ENCODE measurements around the gene FAM171A2.

Gene FAM171A2

DNA sequence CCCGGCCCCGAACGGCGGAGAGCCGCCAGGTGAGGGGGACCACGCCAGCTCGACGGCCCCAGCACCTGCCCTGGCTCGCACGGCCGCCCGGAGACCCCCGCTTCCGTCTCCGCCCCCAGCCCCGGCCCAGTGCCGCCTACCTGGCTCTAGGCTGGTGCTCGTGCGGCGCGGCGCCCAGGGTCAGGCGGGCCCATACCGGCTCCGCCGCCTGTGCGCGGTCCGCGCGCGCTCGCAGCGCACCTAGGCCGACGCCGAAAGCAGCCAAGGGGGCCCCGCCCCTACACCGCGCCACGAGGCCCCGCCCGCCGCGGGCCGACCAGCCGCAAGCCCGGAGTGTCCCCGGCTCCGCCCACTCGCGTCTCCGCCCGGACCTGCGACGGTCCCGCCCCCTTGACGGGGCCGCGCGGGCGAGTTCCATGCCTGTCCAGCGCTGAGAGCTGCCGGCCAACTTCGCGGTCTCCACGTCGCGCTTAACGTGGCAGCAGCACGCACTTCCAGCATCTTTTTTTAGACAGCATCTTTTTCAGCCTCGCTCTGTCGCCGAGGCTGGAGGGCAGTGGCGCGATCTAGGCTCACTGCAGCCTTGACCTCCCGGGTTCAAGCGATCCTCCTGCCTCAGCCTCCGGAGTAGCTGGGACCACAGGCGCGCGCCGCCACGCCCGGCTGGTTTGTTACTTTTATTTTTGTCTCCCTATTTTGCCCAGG is 38.9 kb downstream of the FAM171A2 start, which contains the start of gene SLC25A39:
TSS of gene SLC25A39 (minus strand) at position 253 of the 705 bp plus-strand sequence. CDS start 1,261 bp downstream, outside the sequence.
- peak; percentile 80 for TF ChIP-seq ZFX (IDR thresholded peaks at IDR 0.05)
- TF ChIP-seq, protein P1, sequence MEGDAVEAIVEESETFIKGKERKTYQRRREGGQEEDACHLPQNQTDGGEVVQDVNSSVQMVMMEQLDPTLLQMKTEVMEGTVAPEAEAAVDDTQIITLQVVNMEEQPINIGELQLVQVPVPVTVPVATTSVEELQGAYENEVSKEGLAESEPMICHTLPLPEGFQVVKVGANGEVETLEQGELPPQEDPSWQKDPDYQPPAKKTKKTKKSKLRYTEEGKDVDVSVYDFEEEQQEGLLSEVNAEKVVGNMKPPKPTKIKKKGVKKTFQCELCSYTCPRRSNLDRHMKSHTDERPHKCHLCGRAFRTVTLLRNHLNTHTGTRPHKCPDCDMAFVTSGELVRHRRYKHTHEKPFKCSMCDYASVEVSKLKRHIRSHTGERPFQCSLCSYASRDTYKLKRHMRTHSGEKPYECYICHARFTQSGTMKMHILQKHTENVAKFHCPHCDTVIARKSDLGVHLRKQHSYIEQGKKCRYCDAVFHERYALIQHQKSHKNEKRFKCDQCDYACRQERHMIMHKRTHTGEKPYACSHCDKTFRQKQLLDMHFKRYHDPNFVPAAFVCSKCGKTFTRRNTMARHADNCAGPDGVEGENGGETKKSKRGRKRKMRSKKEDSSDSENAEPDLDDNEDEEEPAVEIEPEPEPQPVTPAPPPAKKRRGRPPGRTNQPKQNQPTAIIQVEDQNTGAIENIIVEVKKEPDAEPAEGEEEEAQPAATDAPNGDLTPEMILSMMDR (conservative IDR thresholded peaks at IDR 0.05) = no peak
- H3K27ac ChIP-seq = peak within 1 kb of the TSS; percentile 97

DNA sequence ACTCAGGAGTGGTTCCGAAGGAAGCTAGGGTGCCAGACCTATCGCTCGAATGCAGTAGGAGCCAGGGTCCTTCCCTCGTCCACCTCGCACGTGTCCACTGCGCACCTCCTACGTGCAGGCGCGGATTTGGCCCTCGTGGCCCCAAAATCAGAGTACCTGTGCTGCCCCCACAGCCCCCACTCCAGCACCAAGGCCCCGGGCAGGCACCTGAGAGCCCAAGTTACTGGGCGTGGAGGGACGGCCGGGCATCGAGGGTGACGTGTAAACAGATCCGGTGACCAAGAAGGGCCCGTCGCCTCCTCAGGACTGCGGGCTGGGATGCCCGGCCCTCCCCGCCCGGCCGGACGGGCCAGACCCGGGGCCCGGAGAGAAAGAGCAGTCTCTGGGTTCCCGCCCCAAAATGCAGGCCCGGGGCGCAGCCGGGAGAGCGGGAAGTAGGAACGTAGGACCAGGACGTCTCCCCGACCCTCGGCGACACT is 39.5 kb downstream of the FAM171A2 start:
- peak overlapping the region; percentile 97 for H3K27ac ChIP-seq
- TF ChIP-seq, protein P1 (conservative IDR thresholded peaks at IDR 0.05) = no peak
- no peak for TF ChIP-seq ZFX (IDR thresholded peaks at IDR 0.05)

DNA sequence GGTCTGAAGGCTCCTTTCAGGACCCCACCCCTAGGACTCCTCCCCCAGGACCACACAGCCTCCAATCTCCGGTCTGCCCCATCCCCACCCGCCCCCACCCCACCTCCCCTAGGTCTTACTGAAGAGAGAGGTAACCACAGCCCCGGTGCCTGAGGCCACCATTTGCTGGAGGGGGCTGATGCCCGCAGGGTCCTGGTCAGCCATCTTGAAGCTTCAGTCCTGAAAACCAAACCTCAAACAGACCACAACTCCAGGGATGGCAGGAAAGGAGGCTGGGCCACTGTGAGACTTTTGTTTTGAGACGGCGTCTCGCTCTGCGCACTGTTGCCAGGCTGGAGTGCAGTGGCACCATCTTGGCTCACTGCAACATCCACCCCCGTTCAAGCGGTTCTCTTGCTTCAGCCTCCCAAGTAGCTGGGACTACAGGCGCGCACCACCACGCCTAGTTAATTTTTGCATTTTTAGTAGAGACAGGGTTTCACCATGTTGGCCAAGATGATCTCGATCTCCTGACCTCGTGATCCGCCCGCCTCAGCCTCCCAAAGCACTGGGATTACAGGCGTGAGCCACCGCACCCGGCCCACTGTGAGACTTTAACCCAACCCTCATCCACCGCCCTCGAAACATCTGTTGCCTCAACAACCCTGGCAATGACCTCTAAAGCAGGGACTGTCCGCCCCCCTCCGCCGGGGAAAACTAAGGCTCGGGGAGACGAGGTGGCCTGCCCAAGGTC is 40.1 kb downstream of the FAM171A2 start:
- no peak for TF ChIP-seq ZFX (IDR thresholded peaks at IDR 0.05)
- TF ChIP-seq, protein P1 (conservative IDR thresholded peaks at IDR 0.05) = no peak
- peak overlapping the region; percentile 97 for H3K27ac ChIP-seq

DNA sequence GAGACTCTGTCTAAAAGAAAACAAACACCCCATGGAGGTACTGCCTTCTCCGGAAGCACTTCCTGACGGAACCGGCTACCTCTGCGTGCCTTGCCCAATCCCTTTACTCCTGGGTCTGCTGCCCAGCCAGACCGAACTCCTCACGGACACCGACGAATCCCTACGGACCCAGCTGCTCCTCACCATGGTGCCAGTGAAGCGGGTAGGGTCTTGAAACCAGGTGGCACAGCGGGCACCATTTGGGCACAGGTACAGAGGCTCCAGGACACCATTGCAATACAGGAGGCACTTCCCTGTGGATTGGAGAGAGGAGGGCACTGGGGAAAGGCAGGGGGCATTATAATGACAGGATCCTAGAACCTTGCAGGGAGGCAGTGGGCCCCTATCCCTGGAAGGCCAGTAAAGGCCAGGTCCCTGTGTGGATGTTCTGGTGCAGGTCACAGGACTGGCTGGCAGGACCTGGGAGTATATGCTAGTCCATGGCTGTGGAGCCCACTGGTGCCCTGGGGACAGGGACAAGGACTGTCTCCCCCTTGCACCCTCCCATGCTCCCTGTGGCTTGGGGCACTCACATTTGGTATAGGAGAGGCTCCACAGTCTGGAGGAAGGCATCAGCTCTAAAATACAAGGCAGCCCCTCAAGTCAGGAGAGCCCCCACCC is 41.3 kb downstream of the FAM171A2 start:
- TF ChIP-seq, protein P1 (conservative IDR thresholded peaks at IDR 0.05) = no peak
- TF ChIP-seq ZFX (IDR thresholded peaks at IDR 0.05) = no peak
- no peak overlapping the region; the same call in 1 of the 2 replicates for H3K27ac ChIP-seq

DNA sequence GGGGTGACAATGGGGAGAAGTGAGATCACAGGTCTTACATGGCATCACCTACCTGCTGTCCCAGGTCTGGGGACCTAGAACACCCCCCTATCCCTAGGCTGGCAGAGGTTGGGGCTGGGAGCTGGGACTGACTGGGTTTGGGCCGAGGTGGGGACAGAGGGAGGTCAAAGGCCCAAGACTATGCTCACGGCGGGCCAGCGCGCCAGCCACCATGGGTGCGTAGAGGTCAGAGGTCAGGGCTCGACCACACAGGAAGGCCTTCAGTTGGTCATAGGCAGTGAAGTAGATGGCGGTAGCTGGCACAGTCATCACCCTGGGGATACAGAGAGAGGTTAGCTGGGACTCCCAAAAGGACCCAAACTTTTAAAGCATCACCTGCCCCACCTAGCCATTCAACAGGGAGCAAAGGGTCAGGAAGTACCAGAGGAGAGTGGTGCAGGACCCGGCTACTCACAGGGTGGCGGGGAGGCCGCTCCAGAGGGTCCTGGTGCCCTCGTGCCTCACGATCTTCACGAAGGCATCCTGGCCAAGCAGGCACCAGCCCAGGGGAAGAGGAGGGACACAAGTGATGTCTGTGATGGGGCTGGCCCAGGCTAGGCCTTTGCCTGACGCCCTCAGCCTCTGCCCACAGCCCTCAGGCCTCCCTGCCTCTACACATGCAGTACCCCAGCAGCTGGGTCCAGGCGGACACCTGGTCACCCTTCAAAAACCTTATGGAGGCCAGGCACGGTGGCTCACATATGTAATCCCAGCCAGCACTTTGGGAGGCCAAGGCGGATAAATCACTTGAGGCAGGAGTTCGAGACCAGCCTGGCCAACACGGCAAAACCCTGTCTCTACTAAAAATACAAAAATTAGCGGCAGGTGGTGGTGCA is 42.2 kb downstream of the FAM171A2 start:
- H3K27ac ChIP-seq = no peak overlapping the region
- TF ChIP-seq, protein P1 (conservative IDR thresholded peaks at IDR 0.05) = no peak
- no peak for TF ChIP-seq ZFX (IDR thresholded peaks at IDR 0.05)

DNA sequence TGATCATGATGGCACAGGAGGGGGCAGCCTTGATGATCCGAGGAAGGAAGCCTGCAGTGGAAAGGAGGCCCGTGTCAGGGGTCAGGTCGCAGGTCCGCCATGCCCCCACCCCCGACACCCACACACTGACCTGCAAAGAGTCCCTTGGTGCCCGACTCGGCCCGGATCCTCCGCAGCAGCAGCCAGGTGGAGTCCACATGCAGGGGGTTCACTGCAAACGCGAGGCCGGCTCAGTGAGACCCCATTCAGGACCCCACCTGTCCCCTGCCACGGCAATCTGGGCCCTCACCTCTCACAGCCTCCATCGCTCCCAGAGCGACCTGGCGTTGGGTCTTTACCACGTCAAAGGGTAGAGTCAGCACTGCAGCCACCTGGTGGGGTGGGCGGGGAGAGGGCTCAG is 43.6 kb downstream of the FAM171A2 start:
- no peak overlapping the region for H3K27ac ChIP-seq
- TF ChIP-seq, protein P1 (conservative IDR thresholded peaks at IDR 0.05) = no peak
- no peak for TF ChIP-seq ZFX (IDR thresholded peaks at IDR 0.05)

All from C4-2B (cell line).